HEK293 (cell line): Measurements from ENCODE around the gene FSTL4.

ENCODE experiments used
- CTCF ChIA-PET: fragments of 350-600 bp; formaldehyde crosslinking; extraction: SDS; loops from one replicate; lab custom pipeline; 2021; ENCODE audit warnings: antibody characterized with exemption; lab: Yijun Ruan, JAX
- POLR2A ChIA-PET: fragments of 300-600 bp; formaldehyde crosslinking; extraction: SDS; loops from one replicate; lab custom pipeline; 2020; ENCODE audit warnings: antibody characterized with exemption, inconsistent platforms; lab: Yijun Ruan, JAX
- H3K27ac ChIP-seq: fragments of 200-500 bp; sonication (Bioruptor generic); 2 replicates; pipeline ENCODE4 v1.5.1; 2014; ENCODE audit warnings: low read depth, low read length, control low read depth, inconsistent platforms; ENCODE audit errors: extremely low read depth
- H3K36me3 ChIP-seq, 2 experiments: fragments of 200-500 bp in 1 of 2; sonication (Bioruptor generic) in 1 of 2; 1 replicate in 1 of 2; 2 replicates in 1 of 2; pipeline ENCODE4 v1.5.1; 2014 to 2017; ENCODE audit warnings: inconsistent platforms in 2 of 2, low read length in 2 of 2; ENCODE audit not compliant: control insufficient read depth in 2 of 2, insufficient read depth in 1 of 2
- H3K4me1 ChIP-seq: fragments of 200-500 bp; sonication (Bioruptor generic); 2 replicates; pipeline ENCODE4 v1.5.1; 2014; ENCODE audit warnings: mild to moderate bottlenecking, low read length, inconsistent platforms; ENCODE audit not compliant: control insufficient read depth, insufficient read depth
- H3K4me3 ChIP-seq: 2 replicates; pipeline ENCODE4 v1.5.1; 2011; ENCODE audit warnings: low read depth, mild to moderate bottlenecking, control low read depth, low read length, moderate library complexity
- H3K9me3 ChIP-seq: fragments of 200-500 bp; sonication (Bioruptor generic); 2 replicates; pipeline ENCODE4 v1.5.1; 2014; ENCODE audit warnings: low read depth, low read length, inconsistent platforms; ENCODE audit not compliant: control insufficient read depth, insufficient read depth
- GLI2 ChIP-seq: fragments of 450-650 bp; formaldehyde crosslinking; IDR thresholded peaks from 2 replicates; pipeline ENCODE4; 2017; ENCODE audit warnings: missing biosample characterization, missing genetic modification characterization, low read depth, borderline replicate concordance
- MZF1 ChIP-seq: fragments of 450-650 bp; formaldehyde crosslinking; IDR thresholded peaks from 2 replicates; pipeline ENCODE4 v1.5.1; 2017; ENCODE audit warnings: missing biosample characterization, missing genetic modification characterization, borderline replicate concordance
- SALL2 ChIP-seq: fragments of 450-650 bp; formaldehyde crosslinking; IDR thresholded peaks from 2 replicates; pipeline ENCODE4 v1.5.0; 2017; ENCODE audit warnings: missing biosample characterization, mild to moderate bottlenecking, missing genetic modification characterization, borderline replicate concordance
- WT1 ChIP-seq: fragments of 450-650 bp; formaldehyde crosslinking; IDR thresholded peaks from 2 replicates; pipeline ENCODE4 v1.5.1; 2016; ENCODE audit warnings: missing biosample characterization, missing genetic modification characterization
- ZFP3 ChIP-seq: fragments of 450-650 bp; formaldehyde crosslinking; IDR thresholded peaks from 2 replicates; pipeline ENCODE4 v1.5.1; 2016; ENCODE audit warnings: low read depth, missing biosample characterization, missing genetic modification characterization
- ZNF121 ChIP-seq: fragments of 450-650 bp; formaldehyde crosslinking; IDR thresholded peaks from 2 replicates; pipeline ENCODE4 v1.5.1; 2016; ENCODE audit warnings: missing biosample characterization, missing genetic modification characterization
- ZNF140 ChIP-seq: fragments of 450-650 bp; formaldehyde crosslinking; IDR thresholded peaks from 2 replicates; pipeline ENCODE4 v1.5.1; 2016; ENCODE audit warnings: missing biosample characterization, missing genetic modification characterization
- ZNF146 ChIP-seq: fragments of 450-650 bp; formaldehyde crosslinking; IDR thresholded peaks from 2 replicates; pipeline ENCODE4 v1.5.1; 2016; ENCODE audit warnings: missing biosample characterization, missing genetic modification characterization
- ZNF157 ChIP-seq: fragments of 450-650 bp; formaldehyde crosslinking; IDR thresholded peaks from 2 replicates; pipeline ENCODE4 v1.5.1; 2016; ENCODE audit warnings: missing biosample characterization, missing genetic modification characterization
- ZNF239 ChIP-seq: fragments of 450-650 bp; formaldehyde crosslinking; IDR thresholded peaks from 2 replicates; pipeline ENCODE4 v1.5.1; 2016; ENCODE audit warnings: missing biosample characterization, missing genetic modification characterization
- ZNF302 ChIP-seq: fragments of 450-650 bp; formaldehyde crosslinking; IDR thresholded peaks from 2 replicates; pipeline ENCODE4 v1.5.1; 2016; ENCODE audit warnings: missing biosample characterization, missing genetic modification characterization, low read depth
- ZNF341 ChIP-seq: fragments of 450-650 bp; formaldehyde crosslinking; IDR thresholded peaks from 2 replicates; pipeline ENCODE4; 2016; ENCODE audit warnings: low read depth, missing biosample characterization, missing genetic modification characterization
- ZNF394 ChIP-seq: fragments of 450-650 bp; formaldehyde crosslinking; IDR thresholded peaks from 2 replicates; pipeline ENCODE4 v1.5.1; 2016; ENCODE audit warnings: missing biosample characterization, missing genetic modification characterization, mild to moderate bottlenecking, moderate library complexity, borderline replicate concordance
- ZNF423 ChIP-seq: fragments of 450-650 bp; formaldehyde crosslinking; IDR thresholded peaks from 2 replicates; pipeline ENCODE4 v1.5.1; 2016; ENCODE audit warnings: missing biosample characterization, missing genetic modification characterization
- ZNF48 ChIP-seq: fragments of 450-650 bp; formaldehyde crosslinking; IDR thresholded peaks from 2 replicates; pipeline ENCODE4 v1.5.1; 2016; ENCODE audit warnings: missing biosample characterization, missing genetic modification characterization
- ZNF529 ChIP-seq: fragments of 450-650 bp; formaldehyde crosslinking; IDR thresholded peaks from 2 replicates; pipeline ENCODE4 v1.5.1; 2017; ENCODE audit warnings: missing genetic modification characterization, missing biosample characterization; ENCODE audit not compliant: insufficient replicate concordance
- ZNF549 ChIP-seq: fragments of 450-650 bp; IDR thresholded peaks from 2 replicates; pipeline ENCODE4 v1.5.1; 2018; ENCODE audit warnings: missing biosample characterization, missing genetic modification characterization, mild to moderate bottlenecking, inconsistent platforms, moderate library complexity
- ZNF558 ChIP-seq: fragments of 450-650 bp; formaldehyde crosslinking; IDR thresholded peaks from 2 replicates; pipeline ENCODE4 v1.5.1; 2016; ENCODE audit warnings: missing biosample characterization, missing genetic modification characterization
- ZNF610 ChIP-seq: fragments of 450-650 bp; formaldehyde crosslinking; IDR thresholded peaks from 2 replicates; pipeline ENCODE4 v1.5.1; 2016; ENCODE audit warnings: missing biosample characterization, missing genetic modification characterization, borderline replicate concordance
- ZNF626 ChIP-seq: fragments of 450-650 bp; sonication (Bioruptor Pico); formaldehyde crosslinking; IDR thresholded peaks from 2 replicates; pipeline ENCODE4 v1.5.1; 2018; ENCODE audit warnings: missing biosample characterization, missing genetic modification characterization, inconsistent platforms
- ZNF843 ChIP-seq: fragments of 450-650 bp; formaldehyde crosslinking; IDR thresholded peaks from 2 replicates; pipeline ENCODE4 v1.5.1; 2016; ENCODE audit warnings: missing biosample characterization, missing genetic modification characterization
- TF ChIP-seq, protein P1 (sequence below): fragments of 450-650 bp; formaldehyde crosslinking; IDR thresholded peaks from 2 replicates; pipeline ENCODE4 v1.5.1; 2016; ENCODE audit warnings: missing biosample characterization, missing genetic modification characterization
- TF ChIP-seq, protein P2 (sequence below): fragments of 450-650 bp; formaldehyde crosslinking; IDR thresholded peaks from 2 replicates; pipeline ENCODE4 v1.5.1; 2016; ENCODE audit warnings: missing biosample characterization, missing genetic modification characterization

FSTL4 gene

DNA sequence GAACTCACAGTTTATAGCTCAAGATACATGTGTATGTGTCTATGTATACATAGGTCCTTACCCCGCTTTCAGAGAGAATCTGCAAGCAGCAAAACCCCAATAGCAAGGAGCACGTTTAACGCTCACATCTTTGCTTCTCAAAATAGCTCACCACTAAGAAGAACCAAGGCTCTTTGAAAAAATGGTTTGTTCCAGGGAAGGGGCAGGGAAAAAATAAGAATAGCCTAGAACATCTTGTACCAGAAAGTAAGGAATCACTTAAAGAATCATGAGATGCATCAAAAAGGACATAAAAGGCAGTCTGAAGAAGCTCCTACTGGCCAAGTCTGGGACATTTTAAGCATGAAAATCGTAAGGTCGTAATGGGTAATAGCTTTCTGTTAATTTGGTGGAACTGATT, 196.4 kb downstream of the FSTL4 start (continued):
- TF ChIP-seq, protein P1, sequence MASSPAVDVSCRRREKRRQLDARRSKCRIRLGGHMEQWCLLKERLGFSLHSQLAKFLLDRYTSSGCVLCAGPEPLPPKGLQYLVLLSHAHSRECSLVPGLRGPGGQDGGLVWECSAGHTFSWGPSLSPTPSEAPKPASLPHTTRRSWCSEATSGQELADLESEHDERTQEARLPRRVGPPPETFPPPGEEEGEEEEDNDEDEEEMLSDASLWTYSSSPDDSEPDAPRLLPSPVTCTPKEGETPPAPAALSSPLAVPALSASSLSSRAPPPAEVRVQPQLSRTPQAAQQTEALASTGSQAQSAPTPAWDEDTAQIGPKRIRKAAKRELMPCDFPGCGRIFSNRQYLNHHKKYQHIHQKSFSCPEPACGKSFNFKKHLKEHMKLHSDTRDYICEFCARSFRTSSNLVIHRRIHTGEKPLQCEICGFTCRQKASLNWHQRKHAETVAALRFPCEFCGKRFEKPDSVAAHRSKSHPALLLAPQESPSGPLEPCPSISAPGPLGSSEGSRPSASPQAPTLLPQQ (tag by site-specific recombination) = no peak
- TF ChIP-seq ZNF302 (tag by site-specific recombination) (no peak), ZNF140 (tag by site-specific recombination) (no peak), SALL2 (no peak), ZNF549 (no peak), ZNF558 (no peak), ZNF626 (tag by site-specific recombination) (no peak), ZNF610 (tag by site-specific recombination) (no peak)

DNA sequence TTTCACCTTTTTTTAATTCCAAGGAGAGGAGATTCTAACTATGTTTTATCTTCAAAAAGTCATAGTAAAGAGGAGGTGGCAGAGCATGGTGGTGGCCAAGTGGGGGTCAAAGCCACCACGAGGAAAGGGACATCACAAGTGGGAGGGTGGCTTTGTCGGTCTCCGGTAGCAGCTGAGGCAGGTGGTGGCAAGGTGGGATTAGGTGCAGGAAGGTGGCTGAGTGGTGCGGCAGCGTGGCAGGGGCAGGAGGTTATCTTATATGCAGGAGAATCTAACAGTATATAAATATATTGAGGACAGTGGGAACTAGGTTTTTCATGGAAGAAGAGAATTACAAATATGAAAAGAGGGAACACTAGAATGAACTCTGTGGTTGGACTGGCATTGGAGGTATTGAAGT, 196.8 kb downstream of the FSTL4 start:
- CTCF ChIA-PET = interaction anchor here (1.5 kb wide), 1 partner anchor 9 kb away, joined by 10 read pairs; no protein-coding TSS in a partner anchor
- Histone ChIP-seq H3K4me3 (no peak overlapping the region), H3K9me3 (no peaks in the 10 kb centered on the region), H3K4me1 (no peaks in the 10 kb centered on the region), H3K36me3 (no peaks in the 10 kb centered on the region), H3K27ac (no peak overlapping the region)
- no peak for TF ChIP-seq ZNF341
- TF ChIP-seq, protein P2, sequence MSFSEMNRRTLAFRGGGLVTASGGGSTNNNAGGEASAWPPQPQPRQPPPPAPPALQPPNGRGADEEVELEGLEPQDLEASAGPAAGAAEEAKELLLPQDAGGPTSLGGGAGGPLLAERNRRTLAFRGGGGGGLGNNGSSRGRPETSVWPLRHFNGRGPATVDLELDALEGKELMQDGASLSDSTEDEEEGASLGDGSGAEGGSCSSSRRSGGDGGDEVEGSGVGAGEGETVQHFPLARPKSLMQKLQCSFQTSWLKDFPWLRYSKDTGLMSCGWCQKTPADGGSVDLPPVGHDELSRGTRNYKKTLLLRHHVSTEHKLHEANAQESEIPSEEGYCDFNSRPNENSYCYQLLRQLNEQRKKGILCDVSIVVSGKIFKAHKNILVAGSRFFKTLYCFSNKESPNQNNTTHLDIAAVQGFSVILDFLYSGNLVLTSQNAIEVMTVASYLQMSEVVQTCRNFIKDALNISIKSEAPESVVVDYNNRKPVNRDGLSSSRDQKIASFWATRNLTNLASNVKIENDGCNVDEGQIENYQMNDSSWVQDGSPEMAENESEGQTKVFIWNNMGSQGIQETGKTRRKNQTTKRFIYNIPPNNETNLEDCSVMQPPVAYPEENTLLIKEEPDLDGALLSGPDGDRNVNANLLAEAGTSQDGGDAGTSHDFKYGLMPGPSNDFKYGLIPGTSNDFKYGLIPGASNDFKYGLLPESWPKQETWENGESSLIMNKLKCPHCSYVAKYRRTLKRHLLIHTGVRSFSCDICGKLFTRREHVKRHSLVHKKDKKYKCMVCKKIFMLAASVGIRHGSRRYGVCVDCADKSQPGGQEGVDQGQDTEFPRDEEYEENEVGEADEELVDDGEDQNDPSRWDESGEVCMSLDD (tag by site-specific recombination) = no peak
- POLR2A ChIA-PET = no interaction called here

DNA sequence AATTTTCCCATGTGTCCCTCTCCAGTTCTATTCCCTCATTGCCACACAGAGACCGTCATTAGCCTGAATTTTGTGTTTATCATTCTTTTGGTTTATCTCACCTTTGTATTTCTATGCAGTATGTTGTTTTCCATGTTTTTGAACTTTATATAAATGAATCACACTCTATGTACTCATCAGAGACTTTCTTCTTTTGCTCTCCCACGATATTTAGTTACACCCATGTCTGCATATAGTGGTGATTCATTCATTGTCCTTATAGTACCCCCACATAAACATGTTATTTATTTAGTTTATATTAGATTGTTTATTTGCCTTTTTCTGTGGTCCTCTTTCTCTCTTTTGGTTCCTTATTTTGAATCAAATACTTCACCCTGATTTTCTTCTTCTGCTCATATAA, 199.7 kb downstream of the FSTL4 start:
- POLR2A ChIA-PET = no interaction called here

DNA sequence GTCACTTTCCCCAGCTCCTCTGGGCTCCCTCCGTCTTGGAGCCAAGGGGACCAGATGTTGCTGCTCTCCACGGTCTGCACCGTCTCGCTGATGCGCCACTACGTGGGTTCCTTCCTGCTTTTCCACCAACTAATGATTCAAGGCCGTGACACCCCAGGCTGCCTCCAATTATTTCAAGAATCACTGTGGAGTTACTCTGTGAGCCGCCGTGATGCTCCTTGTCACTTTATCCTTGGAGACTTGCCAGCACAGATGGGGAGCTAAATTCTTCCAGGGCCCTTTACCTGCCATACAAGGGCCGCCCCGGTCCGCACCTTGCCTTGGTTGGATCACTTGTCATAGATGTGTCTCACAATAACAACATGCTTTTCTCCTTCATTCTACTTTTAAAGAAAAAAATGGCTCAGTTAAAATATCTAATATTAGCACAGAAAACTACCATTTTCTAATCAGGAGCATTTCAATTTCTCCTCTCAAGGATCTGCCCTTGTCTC, 202.0 kb downstream of the FSTL4 start:
- ChIA-PET POLR2A (no interaction called here), CTCF (interaction anchor here (0.7 to 1.6 kb wide), 3 partner anchors 13 to 567 kb away, joined by 3 to 8 read pairs (median 5); no protein-coding TSS in a partner anchor)
- no peak for TF ChIP-seq ZNF157 (tag by site-specific recombination)
- no peak for TF ChIP-seq ZNF239
- H3K4me1 ChIP-seq = no peaks in the 10 kb centered on the region
- no peaks in the 10 kb centered on the region for H3K36me3 ChIP-seq
- no peak overlapping the region for H3K27ac ChIP-seq
- no peaks in the 10 kb centered on the region for H3K9me3 ChIP-seq
- H3K4me3 ChIP-seq = no peak overlapping the region

More for the DNA sequence above, 199.7 kb downstream of the FSTL4 start:
- no peaks in the 10 kb centered on the region for H3K4me1 ChIP-seq
- TF ChIP-seq ZNF341 (no peak), ZFP3 (tag by site-specific recombination) (no peak), ZNF394 (tag by site-specific recombination) (no peak), MZF1 (no peak), GLI2 (tag by site-specific recombination) (no peak), ZNF529 (tag by site-specific recombination) (no peak), ZNF423 (tag by site-specific recombination) (no peak), ZNF121 (tag by site-specific recombination) (no peak), WT1 (tag by site-specific recombination) (no peak), ZNF157 (tag by site-specific recombination) (no peak), ZNF843 (tag by site-specific recombination) (no peak), ZNF48 (tag by site-specific recombination) (no peak), ZNF146 (tag by site-specific recombination) (no peak)
- H3K27ac ChIP-seq = no peak overlapping the region
- no peak overlapping the region for H3K4me3 ChIP-seq
- H3K9me3 ChIP-seq = no peaks in the 10 kb centered on the region
- H3K36me3 ChIP-seq = no peaks in the 10 kb centered on the region
- CTCF ChIA-PET = interaction anchor here (1.9 kb wide), 1 partner anchor 8 kb away, joined by 8 read pairs; no protein-coding TSS in a partner anchor
